ENCODE results near the gene GALE. TPM values are rescaled to one million over a fixed set of nuclear protein-coding genes. Genes with fewer than 3 reads are reported as not detected.

The GALE gene
- 42.9 and 50.6 TPM in 2 replicates for total RNA-seq

DNA sequence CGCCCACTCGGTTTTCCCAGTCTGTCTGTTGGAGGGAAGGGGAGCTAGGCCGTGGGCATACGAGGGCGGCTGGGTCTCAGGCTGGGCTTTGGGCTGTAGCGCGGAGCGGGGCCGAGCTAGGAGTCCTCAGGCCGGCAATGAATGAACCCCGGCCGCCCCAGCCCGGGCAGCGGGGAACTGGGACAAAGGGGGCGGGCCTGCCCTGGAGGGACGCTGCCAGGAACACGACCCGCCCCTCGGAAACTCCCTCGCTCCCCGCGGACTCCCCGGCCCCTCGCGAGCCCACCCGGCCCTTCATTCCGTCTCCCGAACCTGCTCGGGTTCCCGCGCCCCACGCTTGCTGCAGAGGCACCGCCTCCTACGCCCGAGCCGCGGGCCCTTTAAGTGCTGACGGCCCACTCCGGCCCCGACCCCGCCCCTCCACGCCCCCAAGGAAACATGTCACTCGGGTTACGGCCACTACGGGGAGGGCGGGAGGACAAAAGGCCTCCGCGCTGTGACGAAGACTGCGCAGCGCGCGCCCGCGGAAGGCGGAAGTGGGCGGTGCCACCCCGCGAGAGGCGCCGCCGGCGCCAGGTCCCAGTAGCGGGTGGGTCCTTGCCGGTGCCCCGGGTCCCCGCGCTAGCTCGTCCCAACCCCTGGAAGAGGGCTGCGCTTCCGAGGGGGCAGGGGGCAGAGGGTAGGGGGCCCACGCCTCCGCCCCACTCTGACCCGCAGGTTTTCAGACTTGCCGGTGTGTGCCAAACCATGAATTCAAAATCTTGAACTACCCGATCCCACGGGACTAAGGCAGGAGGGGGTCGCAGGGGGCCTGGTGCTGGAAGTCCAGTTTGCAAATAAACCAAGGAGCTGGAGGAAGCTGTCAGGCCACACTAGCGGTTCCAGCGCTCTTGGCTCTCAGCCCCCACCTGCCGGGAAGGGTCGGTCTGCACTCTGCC, at the start of gene GALE:
TSS of gene GALE (minus strand) at position 355 of the 938 bp plus-strand sequence. CDS start 1,747 bp downstream, outside the sequence.

DNA sequence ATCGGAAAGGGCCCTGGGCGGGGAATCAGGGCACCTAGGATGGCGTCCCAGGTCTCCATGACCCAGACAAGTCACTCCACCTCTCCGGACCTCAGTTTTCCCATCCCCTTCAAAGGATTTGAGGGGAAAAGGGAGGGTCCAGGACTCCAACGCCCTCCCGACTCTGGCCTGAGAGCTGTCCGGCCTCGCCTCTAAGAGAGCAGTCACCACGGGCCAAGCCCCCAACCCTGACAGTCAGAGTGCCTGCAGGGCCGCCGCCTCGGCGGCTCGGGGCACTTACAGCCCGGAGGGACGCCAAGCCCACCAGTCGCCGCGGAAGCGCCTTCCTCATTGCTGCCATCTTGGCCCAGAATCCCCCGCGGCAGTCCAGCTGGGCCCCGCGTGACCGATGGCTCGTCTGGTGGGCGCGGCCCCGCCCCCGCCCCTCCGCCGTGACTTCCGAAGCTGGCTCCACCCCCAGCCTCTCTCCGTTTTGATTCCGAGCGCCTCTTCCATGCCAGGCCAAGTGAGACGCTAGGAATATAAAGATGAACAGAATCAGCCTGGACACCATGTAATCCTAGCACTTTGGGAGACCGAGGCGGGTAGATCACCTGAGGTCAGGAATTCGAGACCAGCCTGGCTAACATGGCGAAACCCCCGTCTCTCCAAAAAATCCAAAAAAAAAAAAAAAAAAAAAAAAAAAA, 24.7 kb upstream of the GALE start, which contains the start of gene HMGCL:
TSS of gene HMGCL (minus strand) at position 354 of the 686 bp plus-strand sequence. CDS start at position 340, 14 bp downstream.

DNA sequence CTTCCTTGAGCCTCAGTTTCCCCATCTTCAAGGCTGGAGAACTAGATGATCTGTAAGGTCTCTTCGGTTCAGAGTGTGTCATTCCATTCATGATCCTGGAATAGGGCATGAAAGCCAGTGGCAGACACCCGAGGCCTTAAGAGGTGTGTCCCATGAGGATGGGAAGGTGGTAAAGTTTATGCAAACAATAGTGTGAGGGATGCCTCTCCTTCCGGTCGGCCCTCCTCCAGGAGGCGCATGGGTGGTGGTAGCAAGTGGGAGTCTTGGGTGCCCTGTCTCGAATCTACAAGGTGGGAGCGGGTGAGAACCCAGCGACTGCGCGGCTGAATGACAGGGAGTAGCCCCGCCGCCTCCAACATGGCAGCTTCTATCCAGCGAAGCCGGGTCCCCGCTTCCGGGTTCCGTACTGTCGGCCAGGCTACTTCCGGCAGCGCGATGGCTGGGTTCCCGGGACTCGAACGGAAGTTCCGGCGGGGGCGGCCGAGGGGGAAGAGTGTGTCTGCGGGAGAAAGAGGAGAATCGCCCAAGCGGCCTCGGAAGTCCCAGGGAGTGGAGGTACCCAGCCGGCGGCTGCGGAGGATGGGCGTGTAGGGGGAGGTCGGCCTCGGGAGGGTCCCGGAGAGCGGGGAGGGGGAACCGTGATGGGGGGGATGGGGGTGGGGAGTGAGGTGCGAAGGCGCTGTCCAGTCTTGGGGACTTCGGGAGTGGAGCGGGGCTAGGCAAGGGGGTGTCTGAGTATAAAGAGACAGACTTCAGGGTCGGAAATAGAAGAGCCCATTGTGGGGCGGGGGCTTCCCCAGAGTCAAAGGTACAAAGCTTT, 9.6 kb downstream of the GALE start, which contains the start of gene LYPLA2:
TSS of gene LYPLA2 (plus strand) at position 450 of the 820 bp plus-strand sequence. CDS start 1,538 bp downstream, outside the sequence.

DNA sequence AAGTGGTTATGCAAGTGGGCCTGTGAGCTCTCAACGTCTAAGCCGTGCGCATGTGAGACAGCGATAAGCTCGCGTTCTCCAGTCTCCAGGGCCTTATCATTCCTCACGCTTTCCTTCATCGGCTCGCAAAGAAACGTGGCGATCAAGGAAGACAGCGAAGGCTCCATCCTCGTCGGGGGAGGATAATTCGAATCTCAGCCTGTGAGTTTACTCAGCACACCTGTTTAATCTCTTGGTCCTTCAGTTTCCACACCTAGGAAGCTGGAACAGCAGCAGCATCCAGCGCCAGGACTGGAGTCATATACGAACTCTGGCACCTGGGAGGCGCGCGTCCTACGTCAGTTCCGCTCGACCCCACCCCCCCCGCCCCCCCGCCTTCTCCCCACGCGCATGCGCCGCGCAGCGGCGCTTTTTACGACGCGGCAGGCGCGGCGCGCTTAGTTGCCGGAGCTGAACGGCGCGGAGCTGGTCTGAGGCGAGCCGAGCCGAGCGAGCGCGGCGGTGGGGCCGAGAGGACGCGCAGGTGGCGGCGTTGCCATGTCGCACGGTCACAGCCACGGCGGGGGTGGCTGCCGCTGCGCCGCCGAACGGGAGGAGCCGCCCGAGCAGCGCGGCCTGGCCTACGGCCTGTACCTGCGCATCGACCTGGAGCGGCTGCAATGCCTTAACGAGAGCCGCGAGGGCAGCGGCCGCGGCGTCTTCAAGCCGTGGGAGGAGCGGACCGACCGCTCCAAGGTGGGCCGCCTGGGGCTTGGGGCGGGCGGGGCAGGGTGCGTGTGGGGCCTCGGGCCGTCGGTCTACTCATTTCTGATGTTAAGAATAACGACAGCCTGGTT, 22.4 kb downstream of the GALE start, which contains the start of gene PITHD1:
TSS of gene PITHD1 (plus strand) at position 440 of the 836 bp plus-strand sequence. CDS start at position 538, 98 bp downstream.

Other genes starting within 250 kb of the GALE start
- 400 and 449 TPM in 2 replicates for gene ID3, start 241.3 kb downstream of the GALE start, total RNA-seq
- gene RPL11, start 108.9 kb downstream of the GALE start, total RNA-seq: 687 and 944 TPM in 2 replicates
- 58.8 and 68.1 TPM in 2 replicates for gene ELOA, start 57.3 kb downstream of the GALE start, total RNA-seq
- gene PITHD1, start 22.3 kb downstream of the GALE start, total RNA-seq: 24.2 and 30.7 TPM in 2 replicates
- 166 and 203 TPM in 2 replicates for gene LYPLA2, start 9.6 kb downstream of the GALE start, total RNA-seq
- 23.1 and 32.7 TPM in 2 replicates for gene HMGCL, start 24.7 kb upstream of the GALE start, total RNA-seq
- 11.0 and 12.7 TPM in 2 replicates for gene FUCA1, start 67.5 kb upstream of the GALE start, total RNA-seq
- gene CNR2, start 112.6 kb upstream of the GALE start, total RNA-seq: not detected in 2 replicates
- 88.2 and 131 TPM in 2 replicates for gene PNRC2, start 159.1 kb upstream of the GALE start, total RNA-seq
- 84.3 and 103 TPM in 2 replicates for gene SRSF10, start 179.6 kb upstream of the GALE start, total RNA-seq

Measured in vein endothelial cell (primary cell).